ENCODE measurements around the gene ZNF143. TPM values are rescaled to one million over a fixed set of nuclear protein-coding genes. Genes with fewer than 3 reads are reported as not detected.

Gene ZNF143
- total RNA-seq = 12.8 and 13.4 TPM in 2 replicates

DNA sequence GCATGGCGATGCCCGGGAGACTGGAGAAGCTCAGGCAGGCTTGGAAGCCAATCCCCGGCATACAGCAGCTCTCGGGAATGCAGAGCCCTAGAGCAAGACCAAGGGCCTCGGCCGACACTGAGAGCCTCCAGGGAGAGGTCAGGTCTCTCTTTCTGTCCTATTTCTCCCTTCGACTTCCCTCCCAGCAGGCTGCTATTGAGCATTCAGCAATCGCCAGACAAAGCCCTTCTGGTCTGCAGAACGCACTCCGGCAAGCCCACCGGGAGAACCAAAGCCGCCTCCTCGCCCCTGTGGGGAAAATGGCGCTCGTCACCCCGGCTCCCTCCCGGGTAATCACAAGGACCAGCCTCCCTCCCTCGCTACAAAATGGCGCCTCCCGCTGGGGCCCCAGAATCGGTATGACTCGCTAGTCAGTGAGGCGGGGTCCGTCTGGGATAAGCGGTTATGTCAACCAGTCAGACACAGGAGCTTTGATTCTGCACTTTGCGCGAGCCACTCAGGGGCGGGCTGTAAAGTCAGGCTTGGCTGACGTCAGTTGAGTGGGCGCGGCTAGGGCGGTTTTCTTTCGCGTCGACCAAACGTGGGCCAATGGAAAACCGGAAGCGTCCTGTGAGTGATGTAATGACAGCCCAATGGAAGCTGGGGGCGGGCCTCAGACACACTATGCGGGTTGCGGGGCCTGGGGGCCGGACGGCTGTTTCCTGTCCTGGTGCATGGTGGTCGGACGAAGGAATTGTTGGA is at the start of gene ZNF143:
Gene ZNF143 (plus strand): TSS at position 691 of the 741 bp plus-strand sequence. CDS start 10,297 bp downstream, outside the sequence.

DNA sequence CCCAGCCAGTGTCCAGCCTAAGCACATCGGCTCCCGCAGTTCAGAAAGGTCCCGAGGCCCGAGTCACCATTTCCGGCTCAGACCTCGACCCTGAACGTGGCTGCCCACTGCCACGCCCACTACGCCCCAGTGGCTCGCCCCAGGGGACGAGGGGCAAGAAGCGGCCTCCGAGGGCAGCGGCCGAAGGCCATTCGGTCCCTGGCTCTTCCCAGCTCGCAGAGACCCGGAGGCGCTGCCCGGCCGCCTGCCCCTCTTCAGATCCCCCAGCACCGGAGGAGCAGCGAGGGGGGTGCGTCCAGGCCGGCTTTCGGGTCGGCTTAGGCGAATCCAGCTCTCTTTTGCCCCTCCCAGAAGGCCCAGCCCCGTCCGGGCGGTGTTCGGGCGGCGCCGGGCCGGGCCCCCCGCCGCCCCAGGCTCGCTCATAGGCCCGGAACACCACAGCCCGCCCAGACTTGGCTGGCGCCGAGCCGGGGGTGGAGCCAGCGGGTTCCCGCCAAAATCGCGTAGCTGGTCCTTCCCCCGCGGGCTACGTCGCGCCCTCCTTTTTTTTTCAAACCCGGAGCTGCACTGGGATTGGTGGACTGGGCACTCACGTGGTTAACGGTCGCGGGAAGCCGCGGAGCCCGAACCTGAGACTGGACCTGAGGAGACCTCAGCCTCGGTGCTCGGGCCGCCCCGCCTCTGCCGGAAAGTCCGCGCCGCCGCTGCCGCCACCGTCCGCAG is 112.4 kb downstream of the ZNF143 start, which contains the start of gene WEE1:
Gene WEE1 (plus strand): TSS at position 619 of the 723 bp plus-strand sequence. CDS start 264 bp downstream, outside the sequence.

Other genes starting within 250 kb of the ZNF143 start
- gene DENND5A, start 195.7 kb upstream of the ZNF143 start, total RNA-seq = 21.3 and 42.2 TPM in 2 replicates
- gene TMEM41B, start 146.4 kb upstream of the ZNF143 start, total RNA-seq = 42.0 and 51.0 TPM in 2 replicates
- gene IPO7, start 76.4 kb upstream of the ZNF143 start, total RNA-seq = 49.2 and 67.1 TPM in 2 replicates
- 30.5 and 39.1 TPM in 2 replicates for gene WEE1, start 112.7 kb downstream of the ZNF143 start, total RNA-seq
- 13.1 and 16.2 TPM in 2 replicates for gene SWAP70, start 203.1 kb downstream of the ZNF143 start, total RNA-seq

Data from airway epithelial cell (primary cell).